Brain microvascular endothelial cell (primary cell): ENCODE measurements around the gene DEAF1.

Experiments
- DNase-seq: peaks from one replicate; pipeline ENCODE4 v3.0.0-alpha.2; 2020
- H3K27ac ChIP-seq: fragments of 250-450 bp; sonication (Bioruptor Pico); 2 replicates; pipeline ENCODE4 v1.5.1; 2020; ENCODE audit warnings: mild to moderate bottlenecking, moderate library complexity
- H3K27me3 ChIP-seq: fragments of 250-450 bp; sonication (Bioruptor Pico); replicated peaks from 2 replicates; pipeline ENCODE4 v1.5.1; 2020; ENCODE audit warnings: mild to moderate bottlenecking
- H3K36me3 ChIP-seq: fragments of 250-450 bp; sonication (Bioruptor Pico); replicated peaks from 2 replicates; pipeline ENCODE4 v1.5.1; 2020; ENCODE audit warnings: mild to moderate bottlenecking
- H3K4me3 ChIP-seq: 2 replicates; pipeline ENCODE4 v1.5.1; 2011; ENCODE audit warnings: low read depth, mild to moderate bottlenecking, control low read depth, low read length, moderate library complexity
- CTCF ChIP-seq: IDR thresholded peaks from 2 replicates; pipeline ENCODE4 v1.5.1; 2011; ENCODE audit warnings: low read depth, mild to moderate bottlenecking, moderate library complexity, low read length, control low read depth, inconsistent platforms; ENCODE audit errors: missing control alignments
- in situ Hi-C: cut with HindIII; loops from 2 replicates; pipeline ENCODE4 v1.10.0; 2017; ENCODE audit warnings: low sequenced_read_pairs, low pct_ligation_motif_present

DEAF1 gene

GRCh38 chr11:703506-703905, 8.5 kb upstream of the DEAF1 start:
- TF ChIP-seq CTCF: no peak

GRCh38 chr11:702462-703461, 7.7 kb upstream of the DEAF1 start:
- in situ Hi-C loops: no loop called here
- Histone ChIP-seq H3K27me3 (no peaks in the 10 kb centered on the region), H3K4me3 (no peak overlapping the region), H3K36me3 (peaks cover 3% of the 10 kb centered on the region), H3K27ac (no peak overlapping the region)
- DNase-seq: no peak
- TF ChIP-seq CTCF: no peak

More at GRCh38 chr11:703506-703905, 8.5 kb upstream of the DEAF1 start:
- Histone ChIP-seq H3K27ac (no peak overlapping the region), H3K36me3 (peaks cover 3% of the 10 kb centered on the region), H3K4me3 (no peak overlapping the region), H3K27me3 (no peaks in the 10 kb centered on the region)
- in situ Hi-C loops: no loop called here
- no peak for DNase-seq

- no peak for TF ChIP-seq CTCF
- Histone ChIP-seq H3K36me3 (peaks cover 3% of the 10 kb centered on the region), H3K27me3 (no peaks in the 10 kb centered on the region), H3K4me3 (no peak overlapping the region), H3K27ac (no peak overlapping the region)
- in situ Hi-C loops: no loop called here
- DNase-seq: no peak
Observed at GRCh38 chr11:701741-702461, 6.9 kb upstream of the DEAF1 start.

GRCh38 chr11:699753-700152, 4.7 kb upstream of the DEAF1 start:
- in situ Hi-C loops: no loop called here
- DNase-seq: no peak
- Histone ChIP-seq H3K27me3 (no peaks in the 10 kb centered on the region), H3K4me3 (no peak overlapping the region), H3K27ac (no peak overlapping the region), H3K36me3 (peaks cover 5% of the 10 kb centered on the region)
- TF ChIP-seq CTCF: no peak

GRCh38 chr11:699116-699508, 4.1 kb upstream of the DEAF1 start:
- in situ Hi-C loops: no loop called here

More at GRCh38 chr11:699116-699508, 4.1 kb upstream of the DEAF1 start:
- no peak for DNase-seq
- no peak overlapping the region for H3K27ac ChIP-seq
- no peak overlapping the region for H3K4me3 ChIP-seq
- no peak for TF ChIP-seq CTCF
- no peaks in the 10 kb centered on the region for H3K27me3 ChIP-seq
- peaks cover 5% of the 10 kb centered on the region for H3K36me3 ChIP-seq
